Effector CD8-positive, alpha-beta T cell (primary cell): ENCODE measurements around the gene SKAP1.
"Not testable (repeated sequence)": the region's sequence is repeated elsewhere in the genome, so short reads cannot be mapped to it uniquely, and the experiment has no call there.

Experiments
- DNase-seq: peaks from one replicate; lab custom pipeline; 2025; lab: John Stamatoyannopoulos, UW

SKAP1 gene

DNA sequence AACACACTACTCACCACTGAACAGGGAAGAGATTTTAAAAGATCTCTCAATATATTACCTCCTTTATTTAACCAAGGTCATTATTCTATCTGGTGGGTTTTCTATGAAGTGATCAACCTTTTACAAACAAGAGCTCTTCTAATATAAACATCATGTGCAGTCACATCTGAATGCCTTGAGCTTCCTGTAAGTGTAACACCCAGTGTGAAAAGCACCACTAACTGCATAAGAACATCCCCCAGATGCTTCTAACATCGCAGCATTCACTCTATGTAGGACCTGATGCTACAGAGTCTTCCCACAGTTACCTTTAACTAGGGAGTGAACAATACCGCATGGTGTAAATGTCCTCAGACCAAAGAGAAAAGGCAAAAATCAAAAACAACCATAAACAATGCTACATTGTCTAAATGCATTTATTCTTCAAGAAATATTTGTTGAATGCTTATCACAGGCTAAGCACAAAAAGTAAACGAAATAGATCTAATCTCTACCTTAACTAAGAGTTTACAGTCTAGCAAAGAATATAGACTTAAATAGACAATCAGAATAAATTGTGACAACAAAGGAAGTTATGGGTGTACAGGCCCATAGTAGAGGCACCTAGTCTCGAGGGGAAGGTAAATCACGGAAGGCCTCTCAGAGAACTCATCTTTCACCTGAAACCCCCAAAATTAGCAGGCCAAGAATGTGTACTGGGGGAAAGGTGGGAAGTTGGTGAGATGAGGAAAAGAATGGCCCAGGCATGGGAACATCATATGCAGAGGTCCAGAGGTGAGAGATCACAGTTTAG, 16.2 kb downstream of the SKAP1 start:
- no peak for DNase-seq

- no peak for DNase-seq
Observed at GRCh38 chr17:48412841-48413240, 17.2 kb downstream of the SKAP1 start.

- not testable (repeated sequence) for DNase-seq
Observed at GRCh38 chr17:48410821-48411220, 19.2 kb downstream of the SKAP1 start.

DNA sequence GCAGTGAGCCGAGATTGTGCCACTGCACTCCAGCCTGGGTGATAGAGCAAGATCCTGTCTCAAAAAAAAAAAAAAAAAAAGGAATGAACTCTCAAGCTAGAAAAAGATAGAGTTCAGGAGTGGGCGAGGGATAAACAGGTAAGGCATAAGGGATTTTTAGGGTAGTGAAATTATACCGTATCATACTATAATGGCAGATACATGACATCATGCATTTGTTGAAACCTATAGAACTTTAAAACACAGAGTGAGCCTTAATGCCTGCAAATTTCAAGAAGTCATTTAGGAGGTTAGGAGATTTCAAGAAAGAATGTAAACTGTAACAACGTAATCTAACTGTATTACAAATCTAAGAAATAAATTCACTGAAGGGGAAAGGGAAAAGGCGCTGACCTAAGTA, 20.4 kb downstream of the SKAP1 start:
- no peak for DNase-seq

GRCh38 chr17:48406936-48407567, 23.0 kb downstream of the SKAP1 start:
- no peak for DNase-seq

GRCh38 chr17:48394821-48395220, 35.2 kb downstream of the SKAP1 start:
- no peak for DNase-seq

GRCh38 chr17:48393283-48393682, 36.7 kb downstream of the SKAP1 start:
- DNase-seq, result no peak

GRCh38 chr17:48392857-48393256, 37.2 kb downstream of the SKAP1 start:
- no peak for DNase-seq

DNA sequence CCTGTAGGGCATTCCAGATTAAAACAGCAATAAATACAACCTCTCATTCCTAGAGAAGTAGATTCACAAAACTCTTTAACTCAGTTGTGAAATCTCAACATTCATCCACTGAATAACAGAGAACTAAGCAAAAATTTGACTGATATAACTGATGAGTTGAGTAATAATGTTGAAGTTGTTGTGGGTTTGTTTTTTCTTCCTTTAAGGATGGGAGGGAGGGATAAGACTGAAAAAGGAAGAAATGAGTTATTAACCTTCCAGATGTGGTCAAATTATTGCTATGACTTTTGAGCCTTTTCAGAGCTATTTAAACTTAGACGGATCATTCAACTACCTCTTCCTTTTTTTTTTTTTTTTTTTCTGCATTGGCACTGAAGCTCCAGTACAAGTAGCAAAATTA, 38.6 kb downstream of the SKAP1 start:
- no peak for DNase-seq

DNA sequence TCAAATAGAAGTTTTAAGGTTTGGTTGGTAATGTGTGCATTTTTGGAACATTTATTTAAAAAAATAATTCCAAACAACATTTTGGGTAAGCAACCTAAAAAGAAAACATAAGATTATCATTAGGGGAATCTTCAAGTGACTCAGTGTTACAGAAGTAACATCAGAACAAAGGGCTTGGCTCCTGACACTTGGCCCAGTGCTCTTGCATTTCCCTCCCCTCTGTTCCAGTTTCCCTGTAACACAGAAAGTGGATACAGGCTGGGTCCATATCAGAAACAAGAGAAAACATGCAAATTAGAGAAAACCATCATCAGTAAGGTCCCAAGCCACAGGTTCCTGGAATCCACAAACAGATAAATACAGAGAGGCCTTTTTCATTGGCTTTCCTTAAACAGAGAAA, 40.1 kb downstream of the SKAP1 start:
- DNase-seq, result no peak

DNA sequence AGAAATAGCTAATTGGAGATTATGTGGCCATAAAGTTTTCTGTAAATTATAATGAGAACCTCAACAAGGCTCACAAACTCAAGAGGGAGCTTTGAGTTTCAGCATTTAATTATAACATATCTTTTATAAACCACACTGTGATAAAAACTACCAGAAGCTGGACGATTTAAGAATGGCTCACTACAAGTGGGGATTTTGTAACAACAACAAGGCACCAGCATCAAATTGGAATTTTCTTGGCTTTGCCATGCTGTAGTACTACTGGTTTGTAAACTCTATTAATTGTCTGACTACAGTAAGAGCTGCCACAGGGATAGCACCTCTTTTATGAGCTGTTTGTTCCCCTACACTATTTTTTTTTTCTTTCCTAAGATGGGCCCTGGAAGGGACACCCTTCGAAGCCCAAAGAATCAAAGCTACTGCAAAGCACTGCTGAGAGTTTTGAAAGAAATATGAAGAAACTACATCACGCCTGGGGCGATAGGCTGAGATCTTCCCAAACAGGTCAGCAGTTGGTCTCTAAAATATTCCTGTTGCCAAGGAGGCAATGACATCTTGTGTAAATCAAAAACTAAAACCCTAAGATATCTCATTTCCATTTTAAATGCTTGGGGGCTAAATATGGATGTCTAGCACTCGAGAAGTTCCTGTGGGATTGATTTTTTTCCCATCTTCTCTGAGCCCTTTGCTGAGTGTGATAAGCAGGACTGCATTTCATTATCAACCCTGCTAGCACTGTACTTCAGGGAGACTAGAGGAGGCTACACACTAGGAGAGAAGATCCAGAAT, 40.9 kb downstream of the SKAP1 start:
- DNase-seq, result no peak

DNA sequence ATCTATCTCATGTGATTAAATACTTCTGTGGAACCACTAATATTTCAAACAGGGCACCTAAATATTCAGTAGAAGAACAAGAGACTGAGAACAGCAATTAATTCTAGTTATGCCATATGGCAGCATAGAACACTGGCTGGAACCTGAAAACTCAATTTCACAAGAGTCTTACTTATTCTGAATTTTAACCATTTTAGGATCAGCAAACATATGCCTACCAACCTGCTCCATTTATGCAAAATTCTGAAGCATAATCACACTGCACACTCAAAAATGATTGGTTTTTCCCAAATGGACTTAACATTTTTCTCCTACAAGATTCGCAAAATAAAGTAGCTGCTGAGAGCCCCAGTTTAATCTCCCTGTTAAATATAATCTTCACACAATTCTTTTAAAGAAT, 43.2 kb downstream of the SKAP1 start:
- no peak for DNase-seq

GRCh38 chr17:48385319-48385718, 44.7 kb downstream of the SKAP1 start:
- no peak for DNase-seq

- no peak for DNase-seq
Observed at GRCh38 chr17:48384164-48384563, 45.9 kb downstream of the SKAP1 start.

- DNase-seq, result no peak
Observed at GRCh38 chr17:48382989-48383388, 47.0 kb downstream of the SKAP1 start.

- DNase-seq, result no peak
Observed at GRCh38 chr17:48378708-48379392, 51.2 kb downstream of the SKAP1 start.

- no peak for DNase-seq
Observed at GRCh38 chr17:48378238-48378637, 51.8 kb downstream of the SKAP1 start.

DNA sequence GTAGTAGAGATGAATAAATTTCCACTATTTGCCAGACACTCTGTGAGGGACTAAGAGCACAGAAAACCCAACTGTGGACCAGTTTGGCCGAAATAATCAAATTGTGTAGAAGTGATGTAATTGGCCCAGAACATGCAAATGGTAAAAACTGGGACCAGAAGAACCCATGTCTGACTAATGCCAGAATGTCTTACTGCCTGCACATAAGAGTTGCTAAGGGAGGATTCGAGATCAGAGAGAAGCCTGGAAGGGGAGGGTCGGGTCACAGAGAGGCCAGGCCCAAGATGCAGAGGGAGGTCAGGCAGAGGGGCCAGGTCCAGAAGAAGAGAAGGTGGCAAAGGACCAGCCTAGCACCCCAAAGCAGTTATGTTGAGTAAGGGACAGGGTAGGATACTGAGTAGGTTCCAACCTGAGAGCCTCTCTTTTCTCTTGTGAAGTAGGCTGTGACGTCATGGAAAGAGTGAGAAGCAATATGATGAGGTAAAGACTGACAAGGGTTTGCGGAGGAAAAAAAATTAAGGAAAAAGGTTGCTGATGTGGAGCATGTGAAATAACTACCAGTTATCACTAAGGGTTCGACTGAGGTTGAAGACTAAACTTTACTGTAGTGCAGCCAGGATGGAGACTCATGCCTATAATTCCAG, 53.2 kb downstream of the SKAP1 start:
- no peak for DNase-seq

- DNase-seq, result no peak
Observed at GRCh38 chr17:48375356-48375755, 54.7 kb downstream of the SKAP1 start.

GRCh38 chr17:48374650-48375230, 55.3 kb downstream of the SKAP1 start:
- DNase-seq, result no peak

GRCh38 chr17:48373883-48374282, 56.1 kb downstream of the SKAP1 start:
- no peak for DNase-seq
